NCI-H2227 (cell line): Measurements from ENCODE around the gene BMS1.

Source experiments
- DNase-seq: peaks from one replicate; lab custom pipeline; 2025; ENCODE audit not compliant: unreplicated experiment; lab: John Stamatoyannopoulos, UW

BMS1 gene

GRCh38 chr10:42882597-42882996 lies 100.0 kb downstream of the BMS1 start:
- DNase-seq, result no peak
